HepG2 (cell line): ENCODE results near the gene CYP26B1. TPM values are rescaled to one million over a fixed set of nuclear protein-coding genes. Genes with fewer than 3 reads are reported as not detected.

Experiments
- MATR3 ChIP-seq: sonication (generic); formaldehyde crosslinking; IDR thresholded peaks from 2 replicates; pipeline ENCODE4 v1.4.0; 2020; ENCODE audit warnings: missing genetic modification reagents
- NONO ChIP-seq, 2 experiments: fragments of 450-650 bp in 1 of 2; sonication (generic) in 1 of 2; formaldehyde crosslinking in 1 of 2; IDR thresholded peaks in 1 of 2; conservative IDR thresholded peaks in 1 of 2; 2 replicates each; pipeline versions ENCODE4 v1.6.1 to v1.8.0; 2017 to 2022; ENCODE audit warnings: mild to moderate bottlenecking in 1 of 2, missing genetic modification reagents in 1 of 2, moderate library complexity in 1 of 2
- TSC22D2 ChIP-seq: sonication (generic); formaldehyde crosslinking; IDR thresholded peaks from 2 replicates; pipeline ENCODE4 v1.5.1; 2020; ENCODE audit warnings: missing genetic modification reagents, mild to moderate bottlenecking, borderline replicate concordance
- ZBTB40 ChIP-seq, 2 experiments: fragments of 450-650 bp in 1 of 2; sonication (generic) in 1 of 2; formaldehyde crosslinking in 1 of 2; IDR thresholded peaks; 2 replicates each; pipeline versions ENCODE4 v1.6.1 to v1.8.0; 2016 to 2022; ENCODE audit warnings: antibody characterized with exemption in 1 of 2, mild to moderate bottlenecking in 1 of 2, missing genetic modification reagents in 1 of 2
- ZNF280D ChIP-seq: sonication (generic); formaldehyde crosslinking; IDR thresholded peaks from 2 replicates; pipeline ENCODE4 v1.5.1; 2020; ENCODE audit warnings: mild to moderate bottlenecking, missing genetic modification reagents
- ZNF615 ChIP-seq: sonication (generic); formaldehyde crosslinking; IDR thresholded peaks from 2 replicates; pipeline ENCODE4 v1.5.0; 2020; ENCODE audit warnings: mild to moderate bottlenecking, missing genetic modification reagents, borderline replicate concordance
- polyA plus RNA-seq, 8 experiments: library from polyadenylated mRNA; depleted of rRNA in 3 of 8; stranded (reverse) in 7 of 8; unstranded in 1 of 8; fragments of >200 nt; fragmentation: Illumina TruSeq in 4 of 8; extraction: Trizol in 4 of 8; gene quantifications; 2 replicates each; pipeline versions ENCODE4 v1.2.1 to v1.2.3, GENCODE V29; 2011 to 2016; ENCODE audit warnings: low read depth in 4 of 8, missing spikeins in 1 of 8, mixed read lengths in 1 of 8; ENCODE audit not compliant: insufficient read depth in 1 of 8
- total RNA-seq, 5 experiments: library from RNA; depleted of rRNA; stranded (reverse); fragments of >200 nt; fragmentation: Illumina TruSeq; extraction: Trizol; gene quantifications; 2 replicates each; pipeline ENCODE4 v1.2.3, GENCODE V29; 2016; ENCODE audit warnings: low read depth in 1 of 5
- TF ChIP-seq, protein P1 (sequence below): sonication (generic); formaldehyde crosslinking; IDR thresholded peaks from 2 replicates; pipeline ENCODE4 v1.4.0; 2020; ENCODE audit warnings: missing genetic modification reagents
- TF ChIP-seq, protein P2 (sequence below): sonication (generic); formaldehyde crosslinking; IDR thresholded peaks from 2 replicates; pipeline ENCODE4 v1.5.0; 2020; ENCODE audit warnings: missing genetic modification reagents, mild to moderate bottlenecking, borderline replicate concordance
- TF ChIP-seq, protein P3 (sequence below): sonication (generic); formaldehyde crosslinking; IDR thresholded peaks from 2 replicates; pipeline ENCODE4 v1.8.0; 2022; ENCODE audit warnings: mild to moderate bottlenecking, missing genetic modification reagents; ENCODE audit not compliant: insufficient replicate concordance

CYP26B1 gene
- total and polyA plus RNA-seq, 2 of the 13 experiments (the other 11 are each of a cell fraction or from before 2014, with no cell fraction given) = 0.05 to 0.07 TPM

GRCh38 chr2:72137498-72138010, 10.1 kb downstream of the CYP26B1 start (continued):
- no peak for TF ChIP-seq ZNF280D (CRISPR knock-in tag)
- TF ChIP-seq, protein P1, sequence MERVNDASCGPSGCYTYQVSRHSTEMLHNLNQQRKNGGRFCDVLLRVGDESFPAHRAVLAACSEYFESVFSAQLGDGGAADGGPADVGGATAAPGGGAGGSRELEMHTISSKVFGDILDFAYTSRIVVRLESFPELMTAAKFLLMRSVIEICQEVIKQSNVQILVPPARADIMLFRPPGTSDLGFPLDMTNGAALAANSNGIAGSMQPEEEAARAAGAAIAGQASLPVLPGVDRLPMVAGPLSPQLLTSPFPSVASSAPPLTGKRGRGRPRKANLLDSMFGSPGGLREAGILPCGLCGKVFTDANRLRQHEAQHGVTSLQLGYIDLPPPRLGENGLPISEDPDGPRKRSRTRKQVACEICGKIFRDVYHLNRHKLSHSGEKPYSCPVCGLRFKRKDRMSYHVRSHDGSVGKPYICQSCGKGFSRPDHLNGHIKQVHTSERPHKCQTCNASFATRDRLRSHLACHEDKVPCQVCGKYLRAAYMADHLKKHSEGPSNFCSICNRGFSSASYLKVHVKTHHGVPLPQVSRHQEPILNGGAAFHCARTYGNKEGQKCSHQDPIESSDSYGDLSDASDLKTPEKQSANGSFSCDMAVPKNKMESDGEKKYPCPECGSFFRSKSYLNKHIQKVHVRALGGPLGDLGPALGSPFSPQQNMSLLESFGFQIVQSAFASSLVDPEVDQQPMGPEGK (CRISPR knock-in tag) = peak; percentile 94
- no peak for TF ChIP-seq ZNF615 (CRISPR knock-in tag)
- TF ChIP-seq, protein P2, sequence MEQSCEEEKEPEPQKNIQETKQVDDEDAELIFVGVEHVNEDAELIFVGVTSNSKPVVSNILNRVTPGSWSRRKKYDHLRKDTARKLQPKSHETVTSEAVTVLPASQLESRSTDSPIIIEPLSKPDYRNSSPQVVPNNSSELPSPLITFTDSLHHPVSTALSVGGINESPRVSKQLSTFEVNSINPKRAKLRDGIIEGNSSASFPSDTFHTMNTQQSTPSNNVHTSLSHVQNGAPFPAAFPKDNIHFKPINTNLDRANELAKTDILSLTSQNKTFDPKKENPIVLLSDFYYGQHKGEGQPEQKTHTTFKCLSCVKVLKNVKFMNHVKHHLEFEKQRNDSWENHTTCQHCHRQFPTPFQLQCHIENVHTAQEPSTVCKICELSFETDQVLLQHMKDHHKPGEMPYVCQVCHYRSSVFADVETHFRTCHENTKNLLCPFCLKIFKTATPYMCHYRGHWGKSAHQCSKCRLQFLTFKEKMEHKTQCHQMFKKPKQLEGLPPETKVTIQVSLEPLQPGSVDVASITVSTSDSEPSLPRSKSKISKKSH (CRISPR knock-in tag) = 0 out of 2 replicates have a peak, but pooled peaks have one; percentile 15
- no peak for TF ChIP-seq ZBTB40 (IDR thresholded peaks at IDR 0.05)
- TF ChIP-seq ZBTB40 (CRISPR knock-in tag; IDR thresholded peaks at IDR 0.05) = 0 out of 2 replicates have a peak, but pooled peaks have one; percentile 33
- 0 out of 2 replicates have a peak, but pooled peaks have one; percentile 29 for TF ChIP-seq TSC22D2
- TF ChIP-seq, protein P3, sequence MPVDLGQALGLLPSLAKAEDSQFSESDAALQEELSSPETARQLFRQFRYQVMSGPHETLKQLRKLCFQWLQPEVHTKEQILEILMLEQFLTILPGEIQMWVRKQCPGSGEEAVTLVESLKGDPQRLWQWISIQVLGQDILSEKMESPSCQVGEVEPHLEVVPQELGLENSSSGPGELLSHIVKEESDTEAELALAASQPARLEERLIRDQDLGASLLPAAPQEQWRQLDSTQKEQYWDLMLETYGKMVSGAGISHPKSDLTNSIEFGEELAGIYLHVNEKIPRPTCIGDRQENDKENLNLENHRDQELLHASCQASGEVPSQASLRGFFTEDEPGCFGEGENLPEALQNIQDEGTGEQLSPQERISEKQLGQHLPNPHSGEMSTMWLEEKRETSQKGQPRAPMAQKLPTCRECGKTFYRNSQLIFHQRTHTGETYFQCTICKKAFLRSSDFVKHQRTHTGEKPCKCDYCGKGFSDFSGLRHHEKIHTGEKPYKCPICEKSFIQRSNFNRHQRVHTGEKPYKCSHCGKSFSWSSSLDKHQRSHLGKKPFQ (CRISPR knock-in tag) = no peak
- TF ChIP-seq NONO (IDR thresholded peaks at IDR 0.05) = no peak
- TF ChIP-seq NONO (CRISPR knock-in tag; conservative IDR thresholded peaks at IDR 0.05) = peak; percentile 56; the same call in 1 of the 2 replicates
- no peak for TF ChIP-seq MATR3
